GM12801 (cell line): ENCODE data around the gene HSPA14.

Experiments used
- CTCF ChIP-seq: IDR thresholded peaks from one replicate; pipeline ENCODE4 v1.5.1; 2011; ENCODE audit warnings: control low read depth; ENCODE audit not compliant: insufficient read length; ENCODE audit errors: extremely low read depth

HSPA14 gene

GRCh38 chr10:14878266-14879123 lies 40.4 kb downstream of the HSPA14 start, which contains the start of gene SUV39H2:
Gene SUV39H2, plus strand, starts transcription at chr10:14878866. Its CDS starts 23 bp downstream, at chr10:14878889.
- no peak for TF ChIP-seq CTCF

GRCh38 chr10:14879124-14879927 lies 41.2 kb downstream of the HSPA14 start:
- no peak for TF ChIP-seq CTCF

GRCh38 chr10:14879928-14880193 lies 41.8 kb downstream of the HSPA14 start:
- TF ChIP-seq CTCF: no peak

GRCh38 chr10:14880229-14880628 lies 42.1 kb downstream of the HSPA14 start:
- TF ChIP-seq CTCF: no peak

GRCh38 chr10:14884082-14884481 lies 46.0 kb downstream of the HSPA14 start:
- TF ChIP-seq CTCF: no peak

- no peak for TF ChIP-seq CTCF
Measured at GRCh38 chr10:14889318-14889717, 51.2 kb downstream of the HSPA14 start.

GRCh38 chr10:14891151-14891550 lies 53.0 kb downstream of the HSPA14 start:
- no peak for TF ChIP-seq CTCF
